ENCODE data around the gene LRRC41.

- TF ChIP-seq POLR2AphosphoS5 (IDR thresholded peaks at IDR 0.05; ENCODE audit: low read depth, low read length) = peak; percentile 66
- TF ChIP-seq POU2F2 (IDR thresholded peaks at IDR 0.05; ENCODE audit: low read depth, low read length) = peak; percentile 47; the same call in 1 of the 2 replicates
- TF ChIP-seq TAF1 (IDR thresholded peaks at IDR 0.05; ENCODE audit: low read depth, low read length) = peak; percentile 94
- TF ChIP-seq POLR2A (IDR thresholded peaks at IDR 0.05; ENCODE audit: low read depth, low read length) = peak; percentile 73
- no peak for TF ChIP-seq SPI1 (IDR thresholded peaks at IDR 0.05; ENCODE audit: low read depth, low read length)
- peak; percentile 44 for TF ChIP-seq PAX5 (IDR thresholded peaks at IDR 0.05; ENCODE audit: insufficient read depth, low read length, severe bottlenecking)
Measured at GRCh38 chr1:46303038-46303871, at the start of gene LRRC41, which contains the start of gene UQCRH.
